DMS79 (cell line): ENCODE data around the gene CC2D2B.
"Not testable (repeated sequence)": the region's sequence is repeated elsewhere in the genome, so short reads cannot be mapped to it uniquely, and the experiment has no call there.

ENCODE experiments used
- DNase-seq: peaks from one replicate; lab custom pipeline; 2025; lab: John Stamatoyannopoulos, UW

CC2D2B gene

DNA sequence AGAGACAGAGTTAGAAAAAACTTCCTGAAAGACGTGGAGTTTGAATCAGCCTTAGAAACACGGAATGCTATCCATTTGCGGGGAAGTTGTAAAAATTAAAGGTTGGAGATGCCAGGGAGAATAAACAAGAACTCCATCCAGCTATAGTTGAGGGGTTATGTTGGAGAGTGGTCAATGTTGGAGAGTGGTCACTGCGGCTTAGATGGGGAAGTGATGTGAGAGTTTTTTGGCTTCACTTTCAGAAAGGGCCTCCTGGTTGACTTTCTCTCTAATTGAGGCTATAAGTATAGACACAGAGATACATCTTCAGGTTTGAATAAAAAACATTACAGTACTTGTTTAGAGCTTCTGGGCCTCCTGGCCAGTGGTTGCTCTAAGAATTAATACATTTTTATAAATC lies 675 bp downstream of the CC2D2B start:
- no peak for DNase-seq

DNA sequence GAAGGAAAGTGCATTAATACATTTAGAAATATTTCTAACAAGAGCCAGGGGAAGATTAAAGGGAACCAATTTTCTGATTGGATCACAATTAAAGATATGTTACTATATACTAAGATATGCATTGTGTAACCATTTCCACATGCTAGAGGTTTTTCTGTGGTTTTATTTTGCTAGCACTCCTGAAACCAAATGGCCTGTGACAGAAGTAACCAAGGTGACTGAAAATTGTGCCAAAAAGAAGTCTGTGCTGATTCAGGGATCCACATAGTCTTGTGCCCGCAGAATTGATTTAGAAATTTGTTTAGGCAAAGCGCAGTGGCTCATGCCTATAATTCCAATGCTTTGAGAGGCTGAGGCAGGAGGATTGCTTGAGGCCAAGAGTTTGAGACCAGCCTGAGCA lies 1.8 kb downstream of the CC2D2B start:
- peak; percentile 52 for DNase-seq

DNA sequence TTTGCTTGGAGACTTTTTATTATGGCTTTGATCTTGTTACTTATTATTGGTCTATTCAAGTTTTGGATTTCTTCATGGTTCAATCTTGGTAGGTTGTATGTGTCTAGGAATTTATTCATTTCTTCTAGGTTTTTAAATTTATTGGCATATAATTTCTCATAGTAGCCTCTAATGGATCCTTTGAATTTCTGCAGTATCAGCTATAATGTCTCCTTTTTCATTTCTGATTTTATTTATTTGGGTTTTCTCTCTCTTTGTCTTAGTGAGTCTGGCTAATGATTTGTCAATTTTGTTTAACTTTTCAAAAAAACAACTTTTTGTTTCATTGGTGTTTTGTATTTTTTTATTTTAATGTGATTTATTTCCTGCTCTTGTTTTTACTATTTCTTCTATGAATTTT lies 8.3 kb downstream of the CC2D2B start:
- DNase-seq: not testable (repeated sequence)

DNA sequence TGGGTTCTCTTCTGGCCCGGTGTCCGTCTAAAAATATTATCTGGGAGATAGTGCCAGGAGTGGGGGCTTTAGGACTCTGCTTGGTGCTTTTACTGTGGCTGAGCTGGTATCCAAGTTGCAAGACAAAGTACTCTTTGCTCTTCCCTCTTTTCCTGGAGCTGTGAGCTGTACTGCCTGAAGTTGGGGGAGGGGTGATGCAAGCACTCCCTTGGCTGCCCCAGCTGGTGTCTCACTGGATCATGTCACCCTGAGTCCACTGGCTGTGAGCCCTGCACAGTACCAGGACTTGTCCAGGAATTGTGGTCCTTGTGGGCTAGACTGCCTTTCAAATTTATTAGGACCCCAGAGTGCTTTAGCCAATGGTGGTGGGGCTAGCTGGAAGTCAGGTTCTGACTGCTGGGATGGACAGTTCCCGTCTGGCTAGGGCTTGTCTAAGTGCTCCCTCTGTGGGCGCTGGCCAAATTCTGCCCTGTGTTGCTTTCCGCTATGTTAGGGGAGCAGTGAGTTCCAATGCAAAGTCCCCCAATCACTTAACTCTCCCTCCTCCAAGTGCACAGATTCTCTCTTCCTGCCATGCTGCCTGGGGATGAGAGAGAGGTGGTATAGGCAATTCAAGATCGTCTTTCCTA lies 13.1 kb downstream of the CC2D2B start:
- no peak for DNase-seq

DNA sequence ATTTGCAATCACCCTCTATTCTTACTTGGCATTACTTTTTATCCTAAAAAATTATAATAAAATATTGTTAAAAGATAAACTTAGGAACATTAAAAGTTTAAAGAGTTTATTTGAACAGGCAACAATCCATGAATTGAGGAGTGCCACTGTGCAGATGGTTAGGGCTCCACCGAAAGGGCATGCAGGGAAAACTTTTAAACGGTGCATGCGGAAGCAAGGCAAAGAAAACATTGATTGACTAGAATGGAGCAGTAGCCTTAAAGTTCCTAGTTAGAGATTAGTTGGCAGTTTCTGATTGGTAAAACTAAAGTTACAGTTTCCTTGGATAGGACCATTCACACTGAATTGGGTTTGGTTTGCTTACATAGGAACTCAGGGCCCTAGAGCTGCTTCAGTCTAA lies 17.3 kb downstream of the CC2D2B start:
- no peak for DNase-seq

DNA sequence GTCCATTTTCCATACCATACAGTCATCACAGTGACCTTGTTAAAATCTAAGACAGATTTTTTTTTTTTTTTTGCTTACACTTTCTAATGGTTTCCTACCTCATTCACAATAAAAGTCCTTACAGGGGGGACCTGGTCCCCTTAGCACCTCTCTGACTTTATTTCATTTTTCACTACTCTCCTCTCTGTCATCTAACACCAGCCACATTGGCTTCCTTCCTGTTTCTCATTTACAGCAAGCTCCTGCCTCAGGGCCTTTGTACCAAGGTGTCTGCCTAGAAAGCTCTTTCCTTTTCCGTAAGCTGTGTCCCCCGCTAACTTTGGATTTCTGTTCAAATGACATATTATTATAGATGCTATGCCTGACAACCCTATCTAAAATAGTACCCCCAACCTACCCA lies 27.7 kb downstream of the CC2D2B start:
- no peak for DNase-seq

DNA sequence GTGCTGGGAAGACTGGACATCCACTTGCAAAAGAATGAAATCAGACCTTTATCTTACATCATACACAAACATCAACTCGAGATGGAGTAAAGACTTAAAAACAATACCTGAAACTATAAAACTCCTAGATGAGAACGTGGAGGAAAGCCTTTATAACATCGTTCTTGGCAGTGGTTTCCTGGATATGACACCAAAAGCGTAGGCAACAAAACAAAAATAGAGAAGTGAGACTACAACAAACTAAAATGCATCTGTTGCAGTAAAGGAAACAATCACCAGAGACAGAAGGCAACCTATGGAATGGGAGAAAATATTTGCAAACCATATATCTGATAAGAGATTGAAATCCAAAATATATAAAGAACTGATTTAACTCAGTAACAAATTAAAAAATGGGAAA lies 33.3 kb downstream of the CC2D2B start:
- DNase-seq: no peak

DNA sequence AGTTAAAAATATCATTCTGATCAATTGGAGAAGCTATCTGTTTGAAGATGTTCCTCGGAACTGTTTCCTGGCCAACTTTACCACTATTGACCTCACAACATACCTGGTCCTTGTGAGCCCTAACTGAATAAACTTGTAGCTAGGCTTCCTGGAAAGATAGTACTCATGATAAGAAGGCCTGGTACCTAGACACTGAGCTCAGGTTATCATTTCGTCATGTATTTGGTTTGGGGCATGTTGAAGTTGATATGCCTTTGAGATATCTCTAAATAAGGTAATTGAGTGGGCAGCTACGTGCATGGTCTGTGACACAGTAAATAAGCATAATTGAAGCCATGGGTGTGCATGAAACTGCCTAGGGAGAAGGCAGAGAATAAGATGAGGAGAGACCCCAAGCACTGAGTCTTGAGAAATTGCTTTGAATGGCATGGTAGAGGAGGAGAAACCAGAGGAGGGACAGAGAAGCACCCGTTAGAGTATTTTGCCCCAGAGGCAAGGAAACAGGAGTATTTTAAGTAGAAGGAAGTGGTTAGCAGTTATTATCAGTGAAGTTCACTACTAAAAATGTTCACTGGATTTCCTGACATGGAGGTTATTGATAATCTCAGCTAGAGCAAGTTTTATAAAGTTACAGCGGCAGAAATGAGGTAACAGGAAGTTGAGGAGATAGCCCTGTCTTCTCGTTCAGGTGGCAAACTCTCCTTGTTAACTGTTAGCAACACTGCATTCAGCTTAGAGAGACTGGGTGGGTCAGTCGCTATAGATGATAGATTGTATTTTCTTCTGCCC lies 55.6 kb downstream of the CC2D2B start:
- no peak for DNase-seq

DNA sequence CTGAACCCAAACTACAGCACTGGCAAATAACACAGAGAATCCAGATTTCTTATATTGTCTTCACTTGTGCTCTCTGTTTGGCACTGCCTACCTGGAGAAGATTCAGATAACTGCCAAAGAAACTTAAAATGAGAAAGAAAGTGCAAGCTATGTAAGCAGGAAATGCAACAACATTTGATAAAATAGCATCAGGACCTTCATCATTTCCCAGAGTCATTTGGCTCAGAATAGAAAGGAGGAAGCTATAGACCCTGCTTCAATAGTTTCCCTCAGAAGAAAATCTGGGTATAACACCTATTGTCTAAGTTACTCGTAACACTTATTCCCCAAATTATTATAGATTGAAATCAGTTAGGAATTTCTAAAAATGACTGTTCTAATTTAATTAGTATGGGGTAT lies 56.2 kb downstream of the CC2D2B start:
- no peak for DNase-seq

DNA sequence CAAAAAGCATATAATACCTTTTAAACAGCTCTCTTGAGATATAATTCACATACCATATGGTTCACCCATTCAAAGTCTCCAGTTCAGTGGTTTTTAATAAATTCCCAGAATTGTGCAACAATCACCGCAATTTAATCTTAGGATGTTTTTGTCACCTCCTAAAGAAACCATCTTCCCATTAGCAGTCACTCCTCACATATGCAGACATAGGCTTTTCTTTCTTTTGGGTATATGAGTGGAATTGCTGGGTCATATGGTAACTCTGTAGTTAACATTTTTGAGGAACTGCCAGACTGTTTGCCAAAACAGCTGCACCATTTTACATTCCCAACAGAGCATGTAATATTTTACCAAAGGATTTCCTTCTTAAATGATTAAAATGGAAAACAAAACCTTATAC lies 57.0 kb downstream of the CC2D2B start:
- DNase-seq: no peak

DNA sequence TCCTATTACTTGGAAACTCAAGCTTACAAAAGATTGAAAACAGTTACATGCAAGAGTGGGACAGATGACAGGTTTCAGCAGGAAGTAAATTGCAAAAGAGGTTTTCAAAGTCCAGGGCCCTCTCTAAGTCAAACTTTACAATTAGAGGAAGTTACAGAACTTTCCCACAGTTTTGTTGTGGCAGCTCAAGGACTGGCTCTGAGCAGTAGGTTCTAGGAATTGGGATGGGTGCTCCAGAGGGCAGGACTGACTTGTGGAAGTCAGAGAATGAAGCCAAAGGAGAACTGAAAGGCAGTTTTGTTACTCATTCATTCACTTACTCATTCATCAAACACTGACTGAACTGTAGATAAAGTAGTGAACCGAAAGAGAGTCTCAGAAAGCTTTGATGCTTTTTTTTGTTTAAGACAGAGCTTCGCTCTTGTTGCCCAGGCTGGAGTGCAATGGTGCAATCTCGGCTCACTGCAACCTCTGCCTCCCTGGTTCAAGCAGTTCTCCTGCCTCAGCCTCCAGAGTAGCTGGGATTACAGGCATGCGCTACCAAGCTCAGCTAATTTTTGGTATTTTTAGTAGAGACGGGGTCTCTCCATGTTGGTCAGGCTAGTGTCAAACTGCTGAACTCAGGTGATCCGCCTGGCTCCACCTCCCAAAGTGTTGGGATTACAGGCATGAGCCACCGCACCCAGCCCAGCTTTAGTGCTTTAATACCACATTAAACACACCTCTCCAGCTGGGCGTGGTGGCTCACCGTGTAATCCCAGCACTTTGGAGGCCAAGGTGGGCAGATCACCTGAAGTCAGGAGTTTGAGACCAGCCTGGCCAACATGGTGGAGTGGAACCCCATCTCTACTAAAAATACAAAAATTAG lies 68.8 kb downstream of the CC2D2B start:
- no peak for DNase-seq

DNA sequence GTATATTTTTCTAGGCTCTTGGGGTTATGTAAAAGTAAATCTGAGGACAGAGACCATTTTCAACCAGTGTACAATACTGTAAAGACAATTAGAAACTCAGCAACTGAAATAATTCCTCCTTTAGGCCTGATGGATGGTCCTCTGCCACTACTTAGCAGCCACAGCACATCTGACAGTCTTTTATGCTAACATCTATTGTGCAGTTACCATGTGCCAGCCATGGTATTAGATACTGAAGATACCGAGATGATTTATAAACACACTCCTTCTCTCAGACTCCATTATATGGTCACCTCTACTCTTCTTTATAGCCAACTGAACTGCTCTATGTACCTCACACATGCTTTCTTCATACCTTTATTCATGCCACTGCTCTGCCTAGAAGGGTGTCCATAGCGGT lies 74.4 kb downstream of the CC2D2B start:
- no peak for DNase-seq

DNA sequence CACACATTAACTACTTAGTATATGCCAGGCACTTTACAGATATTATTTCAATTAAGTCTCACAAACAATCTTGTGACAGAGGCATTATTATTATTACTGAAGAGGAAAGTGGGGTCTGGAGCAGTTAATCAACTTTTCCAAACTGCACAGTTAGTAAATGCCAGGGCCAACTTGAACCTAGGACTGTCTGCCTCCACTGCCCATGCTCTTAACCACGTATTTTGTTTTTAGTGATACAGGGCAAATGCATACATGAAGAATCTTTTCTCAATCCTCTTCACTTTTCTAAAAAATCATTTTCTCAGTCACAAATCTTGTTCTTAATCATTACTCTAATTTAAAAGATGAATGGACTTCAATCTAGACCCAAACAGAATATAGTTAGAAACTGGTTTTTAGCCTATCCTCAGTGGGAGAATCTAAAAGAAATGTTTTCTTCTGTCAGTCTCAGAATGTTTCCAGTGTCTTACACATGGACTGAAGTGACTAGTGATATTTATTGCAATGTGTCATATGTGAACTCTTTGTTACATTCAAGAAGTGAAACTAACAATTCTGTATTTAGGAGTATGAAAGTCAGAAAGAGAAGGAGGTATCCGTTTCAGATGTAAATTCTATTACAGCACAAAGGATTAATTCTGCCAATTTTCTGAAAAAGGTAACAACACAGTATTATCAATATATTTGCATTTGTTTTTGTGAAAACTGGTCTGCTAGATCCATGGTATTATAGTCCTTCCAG lies 80.1 kb downstream of the CC2D2B start:
- no peak for DNase-seq

DNA sequence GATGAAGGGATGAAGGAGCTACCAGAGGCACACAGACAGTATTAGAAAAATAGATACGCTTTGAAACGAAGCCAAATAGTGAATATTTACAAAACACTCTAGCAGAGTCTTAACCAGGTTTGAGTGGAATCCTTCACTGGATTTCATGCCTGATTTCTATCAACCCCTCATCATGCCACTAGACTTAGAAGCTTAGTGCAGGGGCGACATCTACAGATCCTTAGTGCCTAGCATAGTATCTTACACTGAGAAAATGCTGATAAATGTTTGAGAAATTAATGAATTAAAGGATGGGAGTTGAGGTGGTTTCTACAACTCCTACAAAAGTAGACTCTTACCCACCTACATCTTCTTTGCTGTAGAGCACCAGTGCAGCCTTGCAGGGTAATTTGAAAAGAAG lies 80.9 kb downstream of the CC2D2B start:
- peak; percentile 29 for DNase-seq

DNA sequence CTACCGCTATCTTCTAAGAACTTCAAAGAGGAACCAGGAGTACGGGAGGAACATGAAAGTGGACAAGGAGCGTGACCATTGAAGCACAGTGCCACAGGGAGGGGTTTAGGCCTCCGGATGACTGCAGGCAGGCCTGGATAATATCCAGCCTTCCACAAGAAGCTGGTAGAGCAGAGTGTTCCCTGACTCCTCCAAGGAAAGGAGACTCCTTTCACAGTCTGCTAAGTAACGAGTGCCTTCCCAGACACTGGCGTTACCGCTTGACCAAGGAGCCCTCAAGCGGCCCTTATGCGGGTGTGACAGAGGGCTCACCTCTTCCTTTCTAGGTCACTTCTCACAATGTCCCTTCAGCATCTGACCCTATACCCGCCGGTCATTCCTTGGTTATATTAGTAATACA lies 86.6 kb downstream of the CC2D2B start:
- DNase-seq: not testable (repeated sequence)

DNA sequence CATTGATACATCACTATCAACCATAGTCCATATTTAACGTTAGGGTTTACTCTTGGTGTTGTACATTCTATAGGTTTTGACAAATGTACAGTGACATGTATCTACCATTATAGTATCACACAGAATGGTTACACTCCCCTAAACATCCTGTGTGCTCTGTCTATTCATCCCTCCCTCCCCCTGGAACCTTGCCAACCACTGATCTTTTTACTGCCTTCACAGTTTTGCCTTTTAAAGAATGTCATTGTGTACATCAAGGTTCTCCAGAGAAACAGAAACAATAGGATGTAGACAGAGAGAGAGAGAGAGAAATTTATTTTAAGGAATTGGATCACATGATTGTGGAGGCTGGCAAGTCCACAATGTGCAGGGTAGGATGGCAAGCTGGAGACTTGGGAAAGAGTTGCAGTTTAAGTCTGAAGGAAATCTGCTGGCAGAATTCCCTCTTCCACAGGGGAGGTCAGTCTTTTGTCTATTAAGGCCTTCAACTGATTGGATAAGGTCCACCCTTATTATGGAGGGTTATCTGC lies 90.5 kb downstream of the CC2D2B start:
- DNase-seq: no peak

DNA sequence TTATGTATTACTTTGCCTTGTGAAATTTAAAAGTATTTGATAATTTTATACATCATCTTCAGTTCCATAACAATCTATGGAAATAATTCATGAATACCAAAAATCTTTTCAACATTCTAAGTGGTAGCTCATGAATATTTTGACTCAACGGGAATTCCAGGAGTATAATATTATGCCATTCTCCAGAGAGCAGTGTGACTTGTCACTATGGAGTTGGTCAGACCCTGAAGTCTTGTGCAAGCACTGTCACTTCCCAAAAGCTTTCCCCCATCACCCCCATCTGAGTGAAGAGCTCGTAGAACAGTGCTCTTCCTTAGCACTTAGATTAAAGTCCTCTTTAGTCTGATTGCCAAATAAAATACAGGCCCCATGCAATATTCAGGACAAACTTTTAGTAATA lies 106.2 kb downstream of the CC2D2B start:
- DNase-seq: no peak

DNA sequence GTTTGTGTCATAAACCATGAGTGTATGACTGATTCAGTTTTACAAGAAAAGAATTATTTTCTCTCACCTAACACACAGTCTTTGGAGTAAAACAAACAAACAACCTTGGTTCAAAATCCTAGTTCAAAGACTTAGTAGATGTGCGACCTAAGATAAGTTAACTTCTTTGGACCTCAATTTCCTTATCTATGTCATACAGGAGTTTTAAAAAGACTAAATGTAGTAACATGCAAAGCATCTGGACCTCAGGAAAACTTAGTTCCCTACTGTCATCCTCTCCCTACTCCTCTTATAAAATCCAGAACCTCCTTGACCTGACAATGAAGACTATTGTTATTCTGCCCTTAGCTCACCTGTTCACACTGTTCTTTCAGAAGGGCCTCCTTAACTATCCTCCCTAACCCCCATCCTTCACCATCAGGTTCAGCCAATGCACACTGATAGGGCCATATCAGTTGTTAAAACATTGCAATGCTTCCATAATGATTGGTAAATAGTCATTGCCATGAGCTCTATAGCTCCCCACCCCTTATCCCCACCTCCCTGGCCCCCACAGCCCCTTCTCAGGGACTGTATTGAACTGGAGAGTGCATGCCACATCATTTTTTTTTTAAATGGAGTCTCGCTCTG lies 106.8 kb downstream of the CC2D2B start:
- no peak for DNase-seq

DNA sequence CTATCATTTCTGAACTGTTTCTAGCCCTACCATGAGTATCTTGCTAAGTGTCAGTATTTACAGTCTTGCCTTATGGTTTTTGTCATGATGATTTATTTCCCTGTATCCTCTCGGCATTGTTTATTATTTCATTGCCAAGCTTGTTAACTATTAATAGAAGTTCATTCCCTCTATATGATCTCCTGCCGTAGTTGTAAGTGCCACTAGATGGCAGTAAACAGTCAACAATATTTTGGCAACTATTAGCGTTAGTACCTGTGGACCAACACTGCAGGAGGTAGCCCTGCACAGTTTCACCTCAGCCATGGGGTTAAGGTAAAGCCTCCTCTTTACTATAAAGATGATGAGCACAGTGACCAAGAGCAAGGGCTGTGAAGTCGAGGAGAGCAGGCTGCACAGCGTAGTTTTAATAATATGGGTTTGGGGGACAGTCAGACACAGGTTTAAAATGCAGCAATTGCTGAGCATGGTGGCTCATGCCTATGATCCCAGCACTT lies 109.5 kb downstream of the CC2D2B start:
- DNase-seq: no peak

DNA sequence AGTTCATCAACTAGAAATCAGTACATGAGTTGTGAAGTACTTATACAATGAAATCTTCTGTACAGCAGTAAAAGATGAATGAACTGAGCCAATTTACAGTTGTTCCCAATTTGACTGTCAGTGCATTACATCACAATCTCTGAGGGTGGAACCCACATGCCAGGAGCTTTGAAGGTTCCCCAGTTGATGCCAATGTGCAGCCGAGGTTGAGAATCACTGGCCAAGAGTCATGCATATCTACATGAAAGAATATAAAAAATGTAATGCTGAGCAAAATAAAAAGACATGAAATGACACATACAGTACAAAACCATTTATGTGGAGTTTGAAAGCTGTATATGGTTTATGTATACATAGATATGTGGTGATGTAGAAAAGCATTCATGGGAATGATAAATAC lies 113.6 kb downstream of the CC2D2B start:
- no peak for DNase-seq

DNA sequence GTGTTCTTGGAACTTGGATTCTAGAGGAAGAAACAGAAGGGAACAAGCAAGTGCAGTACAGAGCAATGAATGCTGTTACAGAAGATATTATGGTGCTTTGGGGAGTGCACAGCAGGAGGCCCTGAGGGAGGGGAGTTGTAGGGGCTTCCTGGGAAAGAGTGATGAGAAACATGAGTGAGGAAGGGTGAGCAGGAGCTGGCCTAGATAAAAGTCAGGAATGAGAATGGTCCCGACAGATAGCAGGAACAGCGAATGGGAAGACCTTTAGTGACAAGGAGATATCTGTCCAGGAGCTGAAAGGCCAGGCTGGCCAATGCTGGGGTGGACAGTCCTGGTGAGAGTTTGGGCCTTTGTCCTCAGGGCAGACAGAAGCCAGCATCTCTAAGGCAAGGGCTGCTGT lies 115.0 kb downstream of the CC2D2B start:
- DNase-seq: no peak
